PC-9 (cell line): ENCODE data around the gene XIRP1.

Experiments
- EZH2 ChIP-seq: fragments of 200-600 bp; sonication (generic); IDR thresholded peaks from 2 replicates; pipeline ENCODE4 v1.8.0; 2017; ENCODE audit warnings: antibody characterized with exemption, low read depth
- TF ChIP-seq, protein P1 (sequence below): fragments of 200-600 bp; sonication (generic); conservative IDR thresholded peaks from 2 replicates; pipeline ENCODE4 v1.6.1; 2017; ENCODE audit warnings: mixed run types, antibody characterized with exemption, mild to moderate bottlenecking, moderate library complexity

DNA sequence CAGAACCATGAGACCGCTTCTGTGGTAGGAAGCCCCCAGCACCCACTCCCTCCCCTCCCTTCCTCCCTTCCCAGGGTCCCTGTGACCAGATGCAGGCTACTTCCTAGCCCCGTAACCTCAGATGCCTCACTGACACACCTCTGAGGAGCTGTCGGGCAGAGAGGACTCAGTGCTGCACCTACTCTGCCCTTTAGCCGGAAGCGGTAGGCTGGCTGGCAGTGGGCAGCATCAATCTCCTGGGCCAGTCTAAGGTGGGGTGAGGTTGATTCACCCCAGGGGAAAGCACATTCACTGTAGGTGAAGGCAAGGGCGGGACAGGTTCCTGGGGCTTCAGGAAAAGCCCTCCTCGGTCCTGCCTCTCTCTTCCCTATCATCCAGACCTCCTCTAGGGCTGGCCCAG is 58.1 kb downstream of the XIRP1 start:
- TF ChIP-seq, protein P1, sequence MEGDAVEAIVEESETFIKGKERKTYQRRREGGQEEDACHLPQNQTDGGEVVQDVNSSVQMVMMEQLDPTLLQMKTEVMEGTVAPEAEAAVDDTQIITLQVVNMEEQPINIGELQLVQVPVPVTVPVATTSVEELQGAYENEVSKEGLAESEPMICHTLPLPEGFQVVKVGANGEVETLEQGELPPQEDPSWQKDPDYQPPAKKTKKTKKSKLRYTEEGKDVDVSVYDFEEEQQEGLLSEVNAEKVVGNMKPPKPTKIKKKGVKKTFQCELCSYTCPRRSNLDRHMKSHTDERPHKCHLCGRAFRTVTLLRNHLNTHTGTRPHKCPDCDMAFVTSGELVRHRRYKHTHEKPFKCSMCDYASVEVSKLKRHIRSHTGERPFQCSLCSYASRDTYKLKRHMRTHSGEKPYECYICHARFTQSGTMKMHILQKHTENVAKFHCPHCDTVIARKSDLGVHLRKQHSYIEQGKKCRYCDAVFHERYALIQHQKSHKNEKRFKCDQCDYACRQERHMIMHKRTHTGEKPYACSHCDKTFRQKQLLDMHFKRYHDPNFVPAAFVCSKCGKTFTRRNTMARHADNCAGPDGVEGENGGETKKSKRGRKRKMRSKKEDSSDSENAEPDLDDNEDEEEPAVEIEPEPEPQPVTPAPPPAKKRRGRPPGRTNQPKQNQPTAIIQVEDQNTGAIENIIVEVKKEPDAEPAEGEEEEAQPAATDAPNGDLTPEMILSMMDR = no peak
- no peak for TF ChIP-seq EZH2
